Thyroid gland (tissue), 4 donors: ENCODE measurements around the gene DENND1A. TPM values are rescaled to one million over a fixed set of nuclear protein-coding genes. Genes with fewer than 3 reads are reported as not detected.

Experiments
- DNase-seq, 2 donors: peaks; one replicate each; pipeline ENCODE4 v3.0.0-alpha.2; 2019
- H3K27ac ChIP-seq, 3 donors: fragments of 200-600 bp; sonication (generic); 1 replicate in 2 of 3; 2 replicates in 1 of 3; pipeline ENCODE4 v1.5.1; 2016 to 2019; ENCODE audit warnings: mild to moderate bottlenecking in 1 of 3, moderate library complexity in 1 of 3
- H3K27me3 ChIP-seq: fragments of 200-600 bp; sonication (generic); one replicate; pipeline ENCODE4 v1.5.1; 2019
- H3K36me3 ChIP-seq, 2 donors: fragments of 200-600 bp; sonication (generic); one replicate each; pipeline ENCODE4 v1.5.1; 2016 to 2019
- H3K4me1 ChIP-seq, 2 donors: fragments of 200-600 bp; sonication (generic); one replicate each; pipeline ENCODE4 v1.5.1; 2017 to 2019
- H3K4me3 ChIP-seq, 3 donors: fragments of 200-600 bp; sonication (generic); replicated peaks in 1 of 3; 1 replicate in 2 of 3; 2 replicates in 1 of 3; pipeline ENCODE4 v1.5.1; 2016; ENCODE audit warnings: mild to moderate bottlenecking in 1 of 3
- H3K9me3 ChIP-seq: fragments of 200-600 bp; sonication (generic); one replicate; pipeline ENCODE4 v1.5.1; 2017
- CTCF ChIP-seq, 6 experiments: fragments of 200-600 bp in 3 of 6; fragments of 450-650 bp in 3 of 6; sonication (generic) in 3 of 6; IDR thresholded peaks; one replicate each; pipeline ENCODE4 v1.5.1; 2016 to 2019; ENCODE audit warnings: antibody characterized with exemption in 6 of 6, mild to moderate bottlenecking in 2 of 6, inconsistent platforms in 1 of 6, moderate library complexity in 1 of 6
- POLR2A ChIP-seq, 2 donors: fragments of 450-650 bp; IDR thresholded peaks; one replicate each; pipeline ENCODE4 v1.6.1; 2017; ENCODE audit warnings: antibody characterized with exemption in 2 of 2, mild to moderate bottlenecking in 2 of 2, moderate library complexity in 1 of 2
- WGBS, 2 donors: methylation state at CpG; one replicate each; pipeline ENCODE4 v1.1.5; 2017; 5-methylcytosine and 5-hydroxymethylcytosine counted together
- intact Hi-C: fragments of 100-400 bp; cut with DNase I; formaldehyde crosslinking; loops from one replicate; pipeline ENCODE4 v1.15.1; 2023
- total RNA-seq, 4 donors: library from RNA; depleted of rRNA; stranded (reverse); fragments of >200 nt; gene quantifications; one replicate each; pipeline ENCODE4 v1.2.3, GENCODE V29; 2016

The DENND1A gene
- total RNA-seq, 4 donors from 2014 or later: 18.8 to 34.4 (median 28.2) TPM

DNA sequence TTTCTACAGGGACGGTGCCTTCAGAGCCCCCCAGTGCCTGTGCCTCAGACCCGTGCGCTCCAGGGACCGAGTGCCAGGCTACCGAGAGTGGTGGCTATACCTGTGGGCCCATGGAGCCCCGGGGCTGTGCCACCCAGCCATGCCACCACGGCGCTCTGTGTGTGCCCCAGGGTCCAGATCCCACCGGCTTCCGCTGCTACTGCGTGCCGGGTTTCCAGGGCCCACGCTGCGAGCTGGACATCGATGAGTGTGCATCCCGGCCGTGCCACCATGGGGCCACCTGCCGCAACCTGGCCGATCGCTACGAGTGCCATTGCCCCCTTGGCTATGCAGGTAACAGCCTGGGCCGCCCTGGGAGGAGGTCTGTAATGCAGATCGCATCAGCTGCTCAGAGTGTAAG, 567.1 kb downstream of the DENND1A start:
- H3K36me3 ChIP-seq: no peaks in the 10 kb centered on the region
- intact Hi-C loops: no loop called here
- WGBS, 2 donors: 90 to 93% methylated on average over 12 to 23 of the region's 23 CpGs
- no peak overlapping the region for H3K4me3 ChIP-seq
- no peak for DNase-seq
- peaks cover 0 to 11% of the 10 kb centered on the region in 2 donors for H3K4me1 ChIP-seq
- H3K9me3 ChIP-seq: no peaks in the 10 kb centered on the region
- no peaks in the 10 kb centered on the region for H3K27me3 ChIP-seq
- TF ChIP-seq CTCF (IDR thresholded peaks at IDR 0.05): no peak
- TF ChIP-seq POLR2A (IDR thresholded peaks at IDR 0.05): no peak
- no peak overlapping the region for H3K27ac ChIP-seq

DNA sequence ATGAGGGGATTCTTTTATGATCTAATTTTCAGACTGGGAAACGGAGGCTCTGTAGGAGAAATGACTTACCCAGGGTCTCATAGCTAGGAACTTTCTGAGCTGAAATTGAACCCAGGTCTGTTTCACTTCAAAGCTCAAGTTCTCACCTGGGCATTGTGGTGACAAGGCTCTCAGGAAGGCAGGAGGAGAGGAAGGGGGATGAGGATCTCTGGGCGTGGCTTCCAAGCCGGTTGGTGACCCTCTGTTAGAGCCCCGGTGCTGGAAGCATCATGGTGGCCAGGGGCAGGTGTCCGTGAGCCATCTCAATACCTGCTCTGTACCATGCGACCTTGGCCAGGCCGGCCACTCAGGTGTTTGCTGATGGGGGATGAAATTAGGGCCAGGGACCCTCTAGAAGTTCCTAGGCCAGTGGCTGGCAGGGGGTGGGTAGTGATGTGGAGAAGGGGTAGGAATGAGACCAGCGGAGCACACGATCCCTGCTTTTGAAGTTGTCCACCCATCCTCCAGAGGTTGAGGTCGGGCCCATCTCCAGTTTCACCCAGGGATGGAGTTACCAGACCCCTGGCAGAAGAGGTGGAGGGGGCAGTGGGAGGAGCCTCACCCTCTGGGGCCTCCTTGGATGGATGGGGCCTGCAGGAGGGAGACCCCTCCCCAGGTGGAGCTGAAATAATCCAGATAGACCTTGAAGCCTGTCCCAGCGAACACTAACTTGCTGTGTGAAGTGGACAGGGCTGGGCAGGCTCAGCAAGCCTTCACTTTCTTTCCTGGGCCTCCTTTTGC, 568.0 kb downstream of the DENND1A start:
- TF ChIP-seq CTCF (IDR thresholded peaks at IDR 0.05) (no peak), POLR2A (IDR thresholded peaks at IDR 0.05) (no peak)
- no peak for DNase-seq
- Histone ChIP-seq H3K9me3 (no peaks in the 10 kb centered on the region), H3K27ac (no peak overlapping the region), H3K4me3 (no peak overlapping the region), H3K36me3 (no peaks in the 10 kb centered on the region), H3K27me3 (no peaks in the 10 kb centered on the region), H3K4me1 (peaks cover 0 to 14% of the 10 kb centered on the region in 2 donors)
- intact Hi-C loops: no loop called here
- 69 to 78% methylated on average over 11 of the region's 11 CpGs for WGBS, 2 donors

- 56 to 65% methylated on average over 6 to 9 of the region's 10 CpGs for WGBS, 2 donors
- intact Hi-C loops: no loop called here
Observed at GRCh38 chr9:123361086-123361730, 568.7 kb downstream of the DENND1A start.

DNA sequence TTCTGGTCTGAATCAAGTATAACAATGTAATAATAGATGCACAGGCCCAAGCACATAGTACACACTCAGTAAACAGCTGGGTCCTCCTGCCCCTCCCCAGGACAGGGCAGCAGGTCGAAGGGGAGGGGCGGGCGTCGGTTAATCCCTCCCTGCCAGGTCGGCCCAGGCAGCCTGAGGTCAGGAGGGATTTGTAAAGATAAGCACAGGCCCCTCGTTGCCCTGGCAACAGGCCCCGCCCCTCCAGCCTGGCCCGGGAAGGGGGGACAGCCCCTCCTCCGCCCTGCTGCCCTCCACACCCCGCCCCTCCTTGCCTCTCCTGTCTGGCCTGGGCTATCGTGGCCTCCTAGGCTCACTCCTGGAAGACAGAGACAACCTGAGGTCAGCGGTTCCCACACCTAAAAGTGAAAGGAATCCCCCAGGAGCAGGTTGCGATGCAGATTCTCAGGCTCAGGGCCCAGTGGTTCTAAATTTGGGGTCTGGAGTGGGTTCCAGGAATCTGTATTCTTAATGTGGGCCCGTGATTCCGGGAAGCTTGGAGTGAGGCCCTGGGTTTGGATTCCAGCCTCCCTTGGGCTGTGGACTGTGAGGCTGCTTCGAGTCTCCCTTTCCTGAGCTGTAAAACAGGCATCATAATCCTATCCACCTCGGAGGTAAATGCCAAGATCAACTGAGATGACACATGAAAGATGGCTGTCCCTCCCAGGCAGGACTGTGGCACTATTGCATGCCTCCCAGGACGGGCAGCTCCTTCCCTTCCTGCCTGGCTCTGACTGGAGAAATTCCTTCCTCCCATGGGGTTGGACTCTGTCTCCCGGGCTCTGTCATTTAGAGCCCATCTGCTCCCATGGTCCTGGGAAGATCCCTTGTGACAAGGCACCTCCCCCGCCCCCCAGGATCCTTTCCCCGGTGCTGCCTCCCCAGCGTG, 569.5 kb downstream of the DENND1A start:
- no peak overlapping the region for H3K27ac ChIP-seq
- H3K9me3 ChIP-seq: no peaks in the 10 kb centered on the region
- no peak for TF ChIP-seq CTCF (IDR thresholded peaks at IDR 0.05)
- no peak for TF ChIP-seq POLR2A (IDR thresholded peaks at IDR 0.05)
- H3K27me3 ChIP-seq: no peaks in the 10 kb centered on the region
- H3K36me3 ChIP-seq: no peaks in the 10 kb centered on the region
- peak; percentile 49 to 73 for DNase-seq
- intact Hi-C loops: no loop called here
- WGBS, 2 donors: 34 to 44% methylated on average over 11 to 15 of the region's 22 CpGs
- H3K4me1 ChIP-seq: peaks cover 0 to 22% of the 10 kb centered on the region in 2 donors
- no peak overlapping the region for H3K4me3 ChIP-seq

More at GRCh38 chr9:123361086-123361730, 568.7 kb downstream of the DENND1A start:
- Histone ChIP-seq H3K27ac (no peak overlapping the region), H3K9me3 (no peaks in the 10 kb centered on the region), H3K4me1 (peaks cover 0 to 21% of the 10 kb centered on the region in 2 donors), H3K4me3 (no peak overlapping the region), H3K36me3 (no peaks in the 10 kb centered on the region), H3K27me3 (no peaks in the 10 kb centered on the region)
- no peak for TF ChIP-seq CTCF (IDR thresholded peaks at IDR 0.05)
- no peak for TF ChIP-seq POLR2A (IDR thresholded peaks at IDR 0.05)
- DNase-seq: no peak
